Heart left ventricle (tissue), 13 donors: ENCODE data around the gene BTNL2.

Experiments used
- CTCF ChIP-seq, 12 donors: fragments of 200-600 bp; sonication (generic) in 4 of 12; IDR thresholded peaks; one replicate each; pipeline versions ENCODE4 v1.5.0 to v1.8.0; 2018 to 2022; ENCODE audit warnings: antibody characterized with exemption in 12 of 12, mild to moderate bottlenecking in 5 of 12
- POLR2A ChIP-seq, 2 donors: fragments of 450-650 bp; IDR thresholded peaks; one replicate each; pipeline ENCODE4 v1.6.1; 2017; ENCODE audit warnings: antibody characterized with exemption in 2 of 2, mild to moderate bottlenecking in 2 of 2, moderate library complexity in 2 of 2
- donor health status: ischemic (EF 13 %, LVEDD 7.1; RV severe dilation, severe dysfunction).
- donor health status: DM: no; HTN: yes; CAD: no.
- donor health status: DM: no; HTN: no; CAD: no.
- donor health status: ischemic (EF 25% LVEDD 6.9; RV normal size, moderate dysfunction).
- donor health status: ischemic (EF 25% LVEDD 5.7; RV mildly dilated, moderate dysfunction).
- donor health status: ischemic (EF 35%, LVEDD 5.7; RV mildly dilated, moderate dysfunction).
- donor health status: nonischemic (EF 11% LVEDD 7.7; RV severe dilation, severe dysfunction).
- donor health status: DM: yes; HTN: yes; CAD: no.
- donor health status: PGD.
- donor health status: ischemic (EF 29% LVEDD 5.4; RV normal size, mild dysfunction).
- donor health status: nonischemic (EF 23%, LVEDD 6.1; RV moderate dilation, normal function).

- TF ChIP-seq CTCF (IDR thresholded peaks at IDR 0.05) (no peak), POLR2A (IDR thresholded peaks at IDR 0.05) (no peak)
Observed at GRCh38 chr6:32397252-32397920, 9.6 kb downstream of the BTNL2 start.
